Thyroid gland (tissue), 4 donors: Measurements from ENCODE around the gene GRIP2.

Experiments
- CTCF ChIP-seq, 6 experiments: fragments of 200-600 bp in 3 of 6; fragments of 450-650 bp in 3 of 6; sonication (generic) in 3 of 6; IDR thresholded peaks; one replicate each; pipeline ENCODE4 v1.5.1; 2016 to 2019; ENCODE audit warnings: antibody characterized with exemption in 6 of 6, mild to moderate bottlenecking in 2 of 6, inconsistent platforms in 1 of 6, moderate library complexity in 1 of 6
- POLR2A ChIP-seq, 2 donors: fragments of 450-650 bp; IDR thresholded peaks; one replicate each; pipeline ENCODE4 v1.6.1; 2017; ENCODE audit warnings: antibody characterized with exemption in 2 of 2, mild to moderate bottlenecking in 2 of 2, moderate library complexity in 1 of 2

GRCh38 chr3:14542656-14543055 lies 2.5 kb upstream of the GRIP2 start:
- TF ChIP-seq CTCF (IDR thresholded peaks at IDR 0.05) (no peak), POLR2A (IDR thresholded peaks at IDR 0.05) (no peak)
